Lower lobe of right lung (tissue), 2 donors: ENCODE data around the gene SPATA31C1. TPM values are rescaled to one million over a fixed set of nuclear protein-coding genes. Genes with fewer than 3 reads are reported as not detected.

ENCODE experiments used
- ATAC-seq, 2 donors: fragments of 200-7000 bp; cut with Tn5 transposase; one replicate each; pipeline ENCODE4 v1.9.1; 2020 to 2022; ENCODE audit warnings: mild to moderate bottlenecking in 2 of 2, moderate library complexity in 2 of 2
- DNase-seq: peaks from one replicate; pipeline ENCODE4 v3.0.0-alpha.2; 2020
- H3K27ac ChIP-seq: fragments of 200-600 bp; one replicate; pipeline ENCODE4 v1.8.0; 2022
- H3K27me3 ChIP-seq: fragments of 200-600 bp; one replicate; pipeline ENCODE4 v1.8.0; 2022; ENCODE audit warnings: low read depth
- H3K36me3 ChIP-seq: fragments of 200-600 bp; one replicate; pipeline ENCODE4 v1.8.0; 2022; ENCODE audit warnings: mild to moderate bottlenecking
- H3K4me1 ChIP-seq: fragments of 200-600 bp; one replicate; pipeline ENCODE4 v1.8.0; 2022
- H3K4me3 ChIP-seq: fragments of 200-600 bp; one replicate; pipeline ENCODE4 v1.8.0; 2022; ENCODE audit warnings: mild to moderate bottlenecking
- H3K9me3 ChIP-seq: fragments of 200-600 bp; one replicate; pipeline ENCODE4 v1.8.0; 2022
- CTCF ChIP-seq: fragments of 200-600 bp; IDR thresholded peaks from one replicate; pipeline ENCODE4 v1.8.0; 2022; ENCODE audit warnings: antibody characterized with exemption, mild to moderate bottlenecking
- intact Hi-C: fragments of 100-400 bp; cut with DNase I; formaldehyde crosslinking; loops from one replicate; pipeline ENCODE4 v1.11.0; 2022
- total RNA-seq: library from RNA; stranded (reverse); fragmentation: NEBNext Ultra II Directional; extraction: Animal tissue kit (Norgen Biotek cat#: 25700); gene quantifications from one replicate; pipeline ENCODE4 v1.2.1, GENCODE V29; 2021
- donor health status: DM: no; HTN: yes; CAD: no; lungs with severe emphysema.

Gene SPATA31C1
- total RNA-seq, 1 donor from 2014 or later = not detected

- ATAC-seq = no peak
- H3K4me3 ChIP-seq = no peak overlapping the region
- no peaks in the 10 kb centered on the region for H3K27me3 ChIP-seq
- H3K36me3 ChIP-seq = no peaks in the 10 kb centered on the region
- no peaks in the 10 kb centered on the region for H3K4me1 ChIP-seq
- H3K9me3 ChIP-seq = no peaks in the 10 kb centered on the region
- TF ChIP-seq CTCF = no peak
- intact Hi-C loops = no loop called here
- DNase-seq = no peak
- no peak overlapping the region for H3K27ac ChIP-seq
Observed at GRCh38 chr9:87883990-87884389, 33.8 kb upstream of the SPATA31C1 start.

GRCh38 chr9:87884578-87885459, 32.9 kb upstream of the SPATA31C1 start:
- DNase-seq = no peak

GRCh38 chr9:87885484-87886189, 32.1 kb upstream of the SPATA31C1 start:
- no peak for ATAC-seq
- intact Hi-C loops = no loop called here
- no peak for TF ChIP-seq CTCF
- Histone ChIP-seq H3K4me3 (no peak overlapping the region), H3K36me3 (no peaks in the 10 kb centered on the region), H3K4me1 (no peaks in the 10 kb centered on the region), H3K27ac (no peak overlapping the region), H3K27me3 (no peaks in the 10 kb centered on the region), H3K9me3 (no peaks in the 10 kb centered on the region)
- no peak for DNase-seq

More at GRCh38 chr9:87884578-87885459, 32.9 kb upstream of the SPATA31C1 start:
- Histone ChIP-seq H3K4me1 (no peaks in the 10 kb centered on the region), H3K9me3 (no peaks in the 10 kb centered on the region), H3K36me3 (no peaks in the 10 kb centered on the region), H3K27me3 (no peaks in the 10 kb centered on the region), H3K4me3 (no peak overlapping the region), H3K27ac (no peak overlapping the region)
- ATAC-seq = no peak
- intact Hi-C loops = no loop called here
- TF ChIP-seq CTCF = no peak

GRCh38 chr9:87886210-87886932, 31.4 kb upstream of the SPATA31C1 start:
- Histone ChIP-seq H3K27ac (no peak overlapping the region), H3K4me3 (no peak overlapping the region), H3K27me3 (no peaks in the 10 kb centered on the region), H3K36me3 (no peaks in the 10 kb centered on the region), H3K9me3 (no peaks in the 10 kb centered on the region), H3K4me1 (no peaks in the 10 kb centered on the region)
- intact Hi-C loops = no loop called here
- DNase-seq (no peak), ATAC-seq (no peak)
- no peak for TF ChIP-seq CTCF

GRCh38 chr9:87886933-87887505, 30.7 kb upstream of the SPATA31C1 start:
- no peak for TF ChIP-seq CTCF
- intact Hi-C loops = no loop called here
- H3K9me3 ChIP-seq = no peaks in the 10 kb centered on the region
- ATAC-seq (no peak), DNase-seq (no peak)
- no peaks in the 10 kb centered on the region for H3K36me3 ChIP-seq
- H3K27me3 ChIP-seq = no peaks in the 10 kb centered on the region
- H3K27ac ChIP-seq = no peak overlapping the region
- no peaks in the 10 kb centered on the region for H3K4me1 ChIP-seq
- no peak overlapping the region for H3K4me3 ChIP-seq
